SK-N-SH (cell line): Measurements from ENCODE around the gene SH2D3A. TPM values are rescaled to one million over a fixed set of nuclear protein-coding genes. Genes with fewer than 3 reads are reported as not detected.

Source experiments
- CTCF ChIA-PET: fragments of 300-600, 350-600 bp; formaldehyde crosslinking; extraction: SDS; loops from one replicate; lab custom pipeline; 2021; lab: Yijun Ruan, JAX
- POLR2A ChIA-PET: fragments of 350-600 bp; sonication (Branson Sonifier 250); formaldehyde crosslinking; extraction: SDS; loops from one replicate; lab custom pipeline; 2020; ENCODE audit warnings: antibody characterized with exemption, inconsistent platforms; lab: Yijun Ruan, JAX
- DNase-seq: peaks from one replicate; pipeline ENCODE4 v3.0.0; 2012
- H2AFZ ChIP-seq: fragments of 200-600 bp; sonication (generic); 2 replicates; pipeline ENCODE4 v1.8.1; 2016; ENCODE audit warnings: antibody characterized with exemption, mild to moderate bottlenecking, low read depth
- H3F3A ChIP-seq: fragments of 200-600 bp; sonication (generic); replicated peaks from 2 replicates; pipeline ENCODE3; 2016; ENCODE audit warnings: antibody characterized with exemption, mild to moderate bottlenecking; ENCODE audit not compliant: insufficient read depth
- H3K27ac ChIP-seq, 2 experiments: fragments of 200-500 bp in 1 of 2; fragments of 200-600 bp in 1 of 2; sonication (Bioruptor generic) in 1 of 2; sonication (generic), shearing (Covaris generic) in 1 of 2; 2 replicates each; pipeline versions ENCODE4 v1.5.1 to v1.6.1; 2014 to 2016; ENCODE audit warnings: low read depth in 2 of 2, inconsistent platforms in 1 of 2, low read length in 1 of 2, mild to moderate bottlenecking in 1 of 2, mixed read lengths in 1 of 2
- H3K27me3 ChIP-seq: fragments of 200-600 bp; sonication (generic), shearing (Covaris generic); 2 replicates; pipeline ENCODE4 v1.6.1; 2016; ENCODE audit warnings: mixed run types; ENCODE audit not compliant: insufficient read depth
- H3K36me3 ChIP-seq, 2 experiments: fragments of 200-500 bp in 1 of 2; fragments of 200-600 bp in 1 of 2; sonication (Bioruptor generic) in 1 of 2; sonication (generic) in 1 of 2; replicated peaks in 1 of 2; 2 replicates each; pipeline versions ENCODE3 to v1.5.1; 2014 to 2016; ENCODE audit warnings: low read length in 1 of 2, mild to moderate bottlenecking in 1 of 2; ENCODE audit not compliant: insufficient read depth in 2 of 2, control insufficient read depth in 1 of 2
- H3K4me1 ChIP-seq, 2 experiments: fragments of 200-500 bp in 1 of 2; fragments of 200-600 bp in 1 of 2; sonication (Bioruptor generic) in 1 of 2; sonication (generic), shearing (Covaris generic) in 1 of 2; 2 replicates each; pipeline versions ENCODE4 v1.5.1 to v1.6.1; 2014 to 2016; ENCODE audit warnings: low read depth in 1 of 2, low read length in 1 of 2, mixed run types in 1 of 2; ENCODE audit not compliant: insufficient read depth in 2 of 2, control insufficient read depth in 1 of 2
- H3K4me2 ChIP-seq: fragments of 200-600 bp; sonication (generic), shearing (Covaris generic); 2 replicates; pipeline ENCODE4 v1.6.1; 2017; ENCODE audit warnings: mixed run types
- H3K4me3 ChIP-seq, 2 experiments: fragments of 200-500 bp in 1 of 2; fragments of 200-600 bp in 1 of 2; sonication (Bioruptor generic) in 1 of 2; sonication (generic), shearing (Covaris generic) in 1 of 2; 2 replicates each; pipeline versions ENCODE4 v1.5.1 to v1.8.1; 2014 to 2016; ENCODE audit warnings: low read depth in 2 of 2, inconsistent platforms in 1 of 2, low read length in 1 of 2, mild to moderate bottlenecking in 1 of 2, mixed read lengths in 1 of 2, moderate library complexity in 1 of 2
- H3K79me2 ChIP-seq: fragments of 200-600 bp; sonication (generic); 2 replicates; pipeline ENCODE4 v1.8.1; 2017; ENCODE audit warnings: mild to moderate bottlenecking; ENCODE audit not compliant: insufficient read depth
- H3K9ac ChIP-seq: fragments of 200-600 bp; sonication (generic); 2 replicates; pipeline ENCODE4 v1.6.1; 2017; ENCODE audit warnings: mixed run types
- H3K9me2 ChIP-seq: fragments of 200-600 bp; sonication (generic); 2 replicates; pipeline ENCODE4 v1.6.1; 2017; ENCODE audit warnings: mixed run types
- H3K9me3 ChIP-seq: fragments of 200-600 bp; sonication (generic); 2 replicates; pipeline ENCODE4 v1.6.1; 2017; ENCODE audit warnings: mixed run types, mild to moderate bottlenecking, moderate library complexity
- H4K20me1 ChIP-seq: fragments of 200-600 bp; sonication (generic); 2 replicates; pipeline ENCODE4 v1.6.1; 2017; ENCODE audit warnings: mild to moderate bottlenecking, mixed run types; ENCODE audit not compliant: insufficient read depth
- CHD2 ChIP-seq: fragments of 150-350 bp; IDR thresholded peaks from 2 replicates; pipeline ENCODE4 v1.6.1; 2018; ENCODE audit warnings: low read length; ENCODE audit not compliant: partially characterized antibody
- EP300 ChIP-seq, 2 experiments: IDR thresholded peaks; 2 replicates each; pipeline versions ENCODE4 v1.4.0 to v1.6.1; 2012; ENCODE audit warnings: borderline replicate concordance in 1 of 2, low read depth in 1 of 2, low read length in 1 of 2
- EZH2phosphoT487 ChIP-seq: fragments of 200-600 bp; sonication (generic); IDR thresholded peaks from 2 replicates; pipeline ENCODE4 v1.6.1; 2017; ENCODE audit warnings: low read depth, mixed run types, mild to moderate bottlenecking, antibody characterized with exemption, moderate library complexity, borderline replicate concordance
- FOXM1 ChIP-seq: IDR thresholded peaks from 2 replicates; pipeline ENCODE4 v1.4.0; 2012; ENCODE audit warnings: low read depth, mild to moderate bottlenecking
- JUND ChIP-seq: IDR thresholded peaks from 2 replicates; pipeline ENCODE4 v1.4.0; 2012
- MXI1 ChIP-seq: IDR thresholded peaks from 2 replicates; pipeline ENCODE4 v1.6.1; 2012; ENCODE audit warnings: mild to moderate bottlenecking, low read depth, low read length, improper control_type of control experiment
- NRF1 ChIP-seq: IDR thresholded peaks from 2 replicates; pipeline ENCODE4 v1.6.1; 2012; ENCODE audit warnings: low read depth, mild to moderate bottlenecking, low read length
- RAD21 ChIP-seq: IDR thresholded peaks from 2 replicates; pipeline ENCODE4 v1.6.1; 2012; ENCODE audit warnings: mild to moderate bottlenecking, low read length
- RFX5 ChIP-seq: IDR thresholded peaks from 2 replicates; pipeline ENCODE4 v1.6.1; 2012; ENCODE audit warnings: mild to moderate bottlenecking, improper control_type of control experiment, low read length
- SIN3A ChIP-seq: IDR thresholded peaks from 2 replicates; pipeline ENCODE4 v1.6.1; 2012; ENCODE audit warnings: low read depth, mild to moderate bottlenecking, low read length, moderate library complexity, borderline replicate concordance
- SMC3 ChIP-seq: IDR thresholded peaks from 2 replicates; pipeline ENCODE4 v1.6.1; 2012; ENCODE audit warnings: low read depth, low read length, improper control_type of control experiment
- TCF12 ChIP-seq: IDR thresholded peaks from 2 replicates; pipeline ENCODE4 v1.4.0; 2012
- TEAD4 ChIP-seq: IDR thresholded peaks from 2 replicates; pipeline ENCODE4 v1.4.0; 2012; ENCODE audit warnings: mild to moderate bottlenecking, borderline replicate concordance; ENCODE audit not compliant: insufficient read depth
- YY1 ChIP-seq: IDR thresholded peaks from 2 replicates; pipeline ENCODE4 v1.4.0; 2012; ENCODE audit warnings: low read depth, mild to moderate bottlenecking
- WGBS: methylation state at CpG from one replicate; pipeline ENCODE4 v1.1.6; 2017; ENCODE audit warnings: low lambda C conversion rate; 5-methylcytosine and 5-hydroxymethylcytosine counted together
- polyA plus RNA-seq, 3 experiments: library from polyadenylated mRNA; depleted of rRNA; stranded (reverse); fragments of >200 nt; gene quantifications; 2 replicates each; pipeline ENCODE4 v1.2.3, GENCODE V29; 2012
- TF ChIP-seq, protein P1 (sequence below): fragments of 150-350 bp; IDR thresholded peaks from 2 replicates; pipeline ENCODE4 v1.6.1; 2016; ENCODE audit warnings: mild to moderate bottlenecking, low read depth, low read length
- TF ChIP-seq, protein P2 (sequence below): IDR thresholded peaks from 2 replicates; pipeline ENCODE4; 2012

Gene SH2D3A
- polyA plus RNA-seq, 1 of the 3 experiments (the other 2 are of a cell fraction), result 0.35 TPM

DNA sequence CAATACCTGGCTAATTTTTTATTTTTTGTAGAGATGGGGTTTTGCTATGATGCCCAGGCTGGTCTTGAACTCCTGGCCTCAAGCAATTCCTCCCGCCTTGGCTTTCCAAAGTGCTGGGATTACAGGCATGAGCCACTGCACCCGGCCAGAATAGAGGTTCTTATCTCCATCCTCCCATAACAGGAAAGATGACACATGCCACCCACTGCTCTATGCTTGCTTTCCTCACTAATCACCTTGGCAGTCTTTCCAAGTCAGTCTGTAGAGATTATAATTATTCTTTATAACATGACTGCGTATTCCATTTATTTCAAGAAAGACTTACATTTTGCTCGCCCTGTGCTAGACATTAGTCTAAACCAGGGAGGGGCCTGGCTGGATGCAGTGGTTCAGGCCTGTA, 12.0 kb upstream of the SH2D3A start:
- H3K79me2 ChIP-seq, result no peaks in the 10 kb centered on the region
- H3K36me3 ChIP-seq, result no peaks in the 10 kb centered on the region
- peaks cover 19% of the 10 kb centered on the region; the same call in 1 of the 2 replicates for H3K27me3 ChIP-seq
- H3K4me2 ChIP-seq, result no peak overlapping the region
- ChIA-PET CTCF (no interaction called here), POLR2A (no interaction called here)
- WGBS, result 3% methylated on average over 3 of the region's 4 CpGs
- H2AFZ ChIP-seq, result no peak overlapping the region
- no peaks in the 10 kb centered on the region; a peak in 1 of 4 replicates for H3K4me1 ChIP-seq
- DNase-seq, result no peak
- H3F3A ChIP-seq, result peaks cover 3% of the 10 kb centered on the region
- no peak overlapping the region for H3K4me3 ChIP-seq
- TF ChIP-seq RFX5 (no peak), JUND (no peak), FOXM1 (no peak), YY1 (no peak), TCF12 (no peak), TEAD4 (no peak), NRF1 (no peak)
- TF ChIP-seq, protein P1, sequence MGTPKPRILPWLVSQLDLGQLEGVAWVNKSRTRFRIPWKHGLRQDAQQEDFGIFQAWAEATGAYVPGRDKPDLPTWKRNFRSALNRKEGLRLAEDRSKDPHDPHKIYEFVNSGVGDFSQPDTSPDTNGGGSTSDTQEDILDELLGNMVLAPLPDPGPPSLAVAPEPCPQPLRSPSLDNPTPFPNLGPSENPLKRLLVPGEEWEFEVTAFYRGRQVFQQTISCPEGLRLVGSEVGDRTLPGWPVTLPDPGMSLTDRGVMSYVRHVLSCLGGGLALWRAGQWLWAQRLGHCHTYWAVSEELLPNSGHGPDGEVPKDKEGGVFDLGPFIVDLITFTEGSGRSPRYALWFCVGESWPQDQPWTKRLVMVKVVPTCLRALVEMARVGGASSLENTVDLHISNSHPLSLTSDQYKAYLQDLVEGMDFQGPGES, result no peak
- no peaks in the 10 kb centered on the region for H3K9me3 ChIP-seq
- no peaks in the 10 kb centered on the region for H3K9me2 ChIP-seq
- no peak overlapping the region for H3K27ac ChIP-seq
- H4K20me1 ChIP-seq, result no peaks in the 10 kb centered on the region
- no peak overlapping the region for H3K9ac ChIP-seq

DNA sequence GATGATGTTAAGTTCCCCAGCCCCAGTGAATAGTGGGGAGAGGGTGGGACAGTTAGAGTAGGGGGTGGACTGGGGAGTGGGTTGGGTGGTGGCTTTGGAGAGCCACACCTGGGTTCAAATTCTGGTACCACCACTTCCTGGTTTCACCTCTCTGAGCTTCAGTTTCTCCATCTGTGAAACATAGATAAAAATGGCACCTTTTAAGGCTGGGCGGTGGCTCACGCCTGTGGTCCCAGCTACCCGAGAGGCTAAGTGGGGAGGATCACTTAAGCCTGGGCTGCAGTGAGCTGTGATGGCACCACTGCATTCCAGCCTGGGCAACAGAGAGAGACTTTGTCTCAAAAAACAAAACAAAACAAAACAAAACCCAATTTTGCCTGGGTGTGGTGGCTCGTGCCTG, 11.2 kb upstream of the SH2D3A start:
- H3K79me2 ChIP-seq, result no peaks in the 10 kb centered on the region
- H3K9me3 ChIP-seq, result no peaks in the 10 kb centered on the region
- POLR2A ChIA-PET, result no interaction called here
- no peaks in the 10 kb centered on the region for H3K36me3 ChIP-seq
- no peak overlapping the region for H3K4me3 ChIP-seq
- H4K20me1 ChIP-seq, result no peaks in the 10 kb centered on the region
- H3K9ac ChIP-seq, result no peak overlapping the region
- TF ChIP-seq EP300 (IDR thresholded peaks at IDR 0.05; ENCODE audit: borderline replicate concordance in 1 of 2, low read depth in 1 of 2, low read length in 1 of 2) (no peak), SIN3A (no peak)
- H3K27ac ChIP-seq, result no peak overlapping the region
- H3K9me2 ChIP-seq, result no peaks in the 10 kb centered on the region
- H3F3A ChIP-seq, result peaks cover 3% of the 10 kb centered on the region
- H3K27me3 ChIP-seq, result peaks cover 11% of the 10 kb centered on the region; the same call in 1 of the 2 replicates
- no peaks in the 10 kb centered on the region; a peak in 1 of 4 replicates for H3K4me1 ChIP-seq
- DNase-seq, result no peak
- WGBS, result 12% methylated on average over 4 of the region's 4 CpGs
- no peak overlapping the region for H3K4me2 ChIP-seq
- H2AFZ ChIP-seq, result no peak overlapping the region
- CTCF ChIA-PET, result interaction anchor here (1.6 kb wide), 1 partner anchor 145 kb away, joined by 4 read pairs; no protein-coding TSS in a partner anchor

DNA sequence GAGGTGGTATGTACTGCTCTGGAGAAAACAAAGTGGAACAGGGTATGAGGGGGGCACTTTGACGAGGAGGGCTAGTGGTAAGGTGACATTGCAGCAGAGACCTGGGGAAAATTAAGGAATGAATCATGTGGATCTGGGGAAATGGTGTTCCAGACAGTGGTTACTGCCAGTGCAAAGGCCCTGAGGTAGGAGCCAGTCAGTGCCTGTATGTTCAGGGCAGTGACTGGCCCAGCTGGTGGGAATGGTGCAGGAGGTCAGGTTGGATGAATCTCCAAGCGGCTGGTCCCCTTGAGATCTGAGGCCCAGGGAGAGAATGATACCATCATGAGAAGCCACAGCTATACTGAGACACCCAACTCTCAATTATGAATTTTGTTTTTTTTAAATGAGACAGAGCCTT, 10.2 kb upstream of the SH2D3A start:
- Histone ChIP-seq H3K4me2 (no peak overlapping the region), H3K4me1 (no peaks in the 10 kb centered on the region; a peak in 1 of 4 replicates), H3K9me2 (no peaks in the 10 kb centered on the region), H3K36me3 (no peaks in the 10 kb centered on the region), H3K4me3 (no peak overlapping the region), H3K79me2 (no peaks in the 10 kb centered on the region), H2AFZ (no peak overlapping the region), H3K27ac (no peak overlapping the region), H4K20me1 (no peaks in the 10 kb centered on the region), H3K9me3 (no peaks in the 10 kb centered on the region), H3F3A (peaks cover 3% of the 10 kb centered on the region), H3K27me3 (peaks cover 6% of the 10 kb centered on the region; the same call in 1 of the 2 replicates), H3K9ac (no peak overlapping the region)
- no peak for DNase-seq
- POLR2A ChIA-PET, result no interaction called here
- WGBS, result 14% methylated on average over 2 of the region's 2 CpGs
- TF ChIP-seq MXI1 (no peak), RAD21 (no peak), EZH2phosphoT487 (no peak), CHD2 (no peak), RFX5 (no peak), SMC3 (no peak)
- TF ChIP-seq, protein P2, sequence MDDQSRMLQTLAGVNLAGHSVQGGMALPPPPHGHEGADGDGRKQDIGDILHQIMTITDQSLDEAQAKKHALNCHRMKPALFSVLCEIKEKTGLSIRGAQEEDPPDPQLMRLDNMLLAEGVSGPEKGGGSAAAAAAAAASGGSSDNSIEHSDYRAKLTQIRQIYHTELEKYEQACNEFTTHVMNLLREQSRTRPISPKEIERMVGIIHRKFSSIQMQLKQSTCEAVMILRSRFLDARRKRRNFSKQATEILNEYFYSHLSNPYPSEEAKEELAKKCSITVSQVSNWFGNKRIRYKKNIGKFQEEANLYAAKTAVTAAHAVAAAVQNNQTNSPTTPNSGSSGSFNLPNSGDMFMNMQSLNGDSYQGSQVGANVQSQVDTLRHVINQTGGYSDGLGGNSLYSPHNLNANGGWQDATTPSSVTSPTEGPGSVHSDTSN, result no peak
- CTCF ChIA-PET, result interaction anchor here (1.6 kb wide), 1 partner anchor 144 kb away, joined by 4 read pairs; no protein-coding TSS in a partner anchor
